GM19351 (cell line): ENCODE data around the gene MRPL21.

Experiments
- ATAC-seq: cut with Tn5 transposase; IDR thresholded peaks from one replicate; pipeline ENCODE4 v1.9.1; 2021; ENCODE audit warnings: mild to moderate bottlenecking, moderate library complexity; ENCODE audit not compliant: unreplicated experiment

MRPL21 gene

GRCh38 chr11:68843052-68843561 is 60.5 kb downstream of the MRPL21 start:
- ATAC-seq = no peak

GRCh38 chr11:68842427-68843051 is 61.1 kb downstream of the MRPL21 start:
- ATAC-seq = no peak

- ATAC-seq = no peak
Observed at GRCh38 chr11:68841718-68842426, 61.8 kb downstream of the MRPL21 start, which contains the start of gene CPT1A. TSS of gene CPT1A (minus strand) at chr11:68841916. CDS start at chr11:68815474, 26,442 bp downstream.
